Measurements from ENCODE around the gene UPK3A. TPM values are rescaled to one million over a fixed set of nuclear protein-coding genes. Genes with fewer than 3 reads are reported as not detected.

UPK3A gene
- total RNA-seq, 3 donors from 2014 or later, result not detected

DNA sequence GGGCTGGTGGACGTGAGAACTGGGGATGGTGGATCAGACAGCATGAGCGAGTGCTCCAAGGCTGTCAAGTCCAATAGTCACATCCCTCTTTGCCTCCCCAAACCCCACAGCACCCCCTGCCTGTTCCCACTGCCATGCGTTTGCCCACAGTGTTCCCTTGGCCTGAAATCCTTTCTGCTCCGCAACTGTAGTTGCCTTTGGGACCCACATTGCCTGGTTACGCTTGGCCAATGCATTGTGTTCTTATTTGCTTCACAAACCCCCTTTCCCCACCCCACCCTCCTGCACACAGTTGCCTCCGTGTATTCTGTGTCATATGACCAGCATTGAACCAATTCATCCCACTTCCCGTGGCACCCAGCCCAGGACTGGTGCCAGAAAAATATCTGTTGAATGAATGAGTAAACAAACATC is 42.0 kb upstream of the UPK3A start:
- H3K4me1 ChIP-seq, result no peaks in the 10 kb centered on the region
- no peaks in the 10 kb centered on the region for H3K36me3 ChIP-seq
- H3K27me3 ChIP-seq, result no peaks in the 10 kb centered on the region
- intact Hi-C loops (cut with DNase I; ENCODE audit: low total_unique reads), result no loop called here
- DNase-seq (ENCODE audit: low spot score in 2 of 2), result peak; percentile 58 to 84
- TF ChIP-seq POLR2A (IDR thresholded peaks at IDR 0.05), result no peak
- no peak for TF ChIP-seq POLR2AphosphoS5 (IDR thresholded peaks at IDR 0.05)
- TF ChIP-seq, protein P1, sequence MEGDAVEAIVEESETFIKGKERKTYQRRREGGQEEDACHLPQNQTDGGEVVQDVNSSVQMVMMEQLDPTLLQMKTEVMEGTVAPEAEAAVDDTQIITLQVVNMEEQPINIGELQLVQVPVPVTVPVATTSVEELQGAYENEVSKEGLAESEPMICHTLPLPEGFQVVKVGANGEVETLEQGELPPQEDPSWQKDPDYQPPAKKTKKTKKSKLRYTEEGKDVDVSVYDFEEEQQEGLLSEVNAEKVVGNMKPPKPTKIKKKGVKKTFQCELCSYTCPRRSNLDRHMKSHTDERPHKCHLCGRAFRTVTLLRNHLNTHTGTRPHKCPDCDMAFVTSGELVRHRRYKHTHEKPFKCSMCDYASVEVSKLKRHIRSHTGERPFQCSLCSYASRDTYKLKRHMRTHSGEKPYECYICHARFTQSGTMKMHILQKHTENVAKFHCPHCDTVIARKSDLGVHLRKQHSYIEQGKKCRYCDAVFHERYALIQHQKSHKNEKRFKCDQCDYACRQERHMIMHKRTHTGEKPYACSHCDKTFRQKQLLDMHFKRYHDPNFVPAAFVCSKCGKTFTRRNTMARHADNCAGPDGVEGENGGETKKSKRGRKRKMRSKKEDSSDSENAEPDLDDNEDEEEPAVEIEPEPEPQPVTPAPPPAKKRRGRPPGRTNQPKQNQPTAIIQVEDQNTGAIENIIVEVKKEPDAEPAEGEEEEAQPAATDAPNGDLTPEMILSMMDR (IDR thresholded peaks at IDR 0.05), result no peak
- no peaks in the 10 kb centered on the region for H3K9me3 ChIP-seq
- peak overlapping the region in 1 of 2 donors; percentile 45 for H3K27ac ChIP-seq
- no peak overlapping the region for H3K4me3 ChIP-seq

DNA sequence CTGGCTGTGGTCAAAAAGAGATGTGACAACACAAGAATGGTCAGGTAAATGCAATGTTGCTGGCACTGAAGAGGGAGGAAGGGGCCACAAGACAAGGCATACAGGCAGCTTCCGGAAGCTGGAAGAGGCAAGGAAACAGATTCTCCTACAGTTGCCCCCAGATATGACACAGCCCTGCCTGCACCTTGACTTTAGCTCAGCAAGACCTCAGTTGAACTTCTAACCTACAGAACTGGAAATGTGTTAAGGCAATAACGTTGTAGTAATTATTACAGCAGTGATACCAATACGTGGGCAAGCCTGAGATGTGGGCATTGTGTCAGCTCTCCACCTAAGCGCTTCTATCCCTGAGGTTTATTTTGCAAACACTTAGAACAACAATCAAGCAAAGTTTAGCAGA is 39.8 kb upstream of the UPK3A start:
- TF ChIP-seq POLR2A (IDR thresholded peaks at IDR 0.05) (no peak), POLR2AphosphoS5 (IDR thresholded peaks at IDR 0.05) (no peak)
- TF ChIP-seq, protein P1 (IDR thresholded peaks at IDR 0.05), result no peak
- Histone ChIP-seq H3K36me3 (no peaks in the 10 kb centered on the region), H3K9me3 (no peaks in the 10 kb centered on the region), H3K4me1 (no peaks in the 10 kb centered on the region), H3K27ac (no peak overlapping the region), H3K4me3 (no peak overlapping the region), H3K27me3 (no peaks in the 10 kb centered on the region)
- intact Hi-C loops (cut with DNase I; ENCODE audit: low total_unique reads), result no loop called here
- no peak for DNase-seq (ENCODE audit: low spot score in 2 of 2)

DNA sequence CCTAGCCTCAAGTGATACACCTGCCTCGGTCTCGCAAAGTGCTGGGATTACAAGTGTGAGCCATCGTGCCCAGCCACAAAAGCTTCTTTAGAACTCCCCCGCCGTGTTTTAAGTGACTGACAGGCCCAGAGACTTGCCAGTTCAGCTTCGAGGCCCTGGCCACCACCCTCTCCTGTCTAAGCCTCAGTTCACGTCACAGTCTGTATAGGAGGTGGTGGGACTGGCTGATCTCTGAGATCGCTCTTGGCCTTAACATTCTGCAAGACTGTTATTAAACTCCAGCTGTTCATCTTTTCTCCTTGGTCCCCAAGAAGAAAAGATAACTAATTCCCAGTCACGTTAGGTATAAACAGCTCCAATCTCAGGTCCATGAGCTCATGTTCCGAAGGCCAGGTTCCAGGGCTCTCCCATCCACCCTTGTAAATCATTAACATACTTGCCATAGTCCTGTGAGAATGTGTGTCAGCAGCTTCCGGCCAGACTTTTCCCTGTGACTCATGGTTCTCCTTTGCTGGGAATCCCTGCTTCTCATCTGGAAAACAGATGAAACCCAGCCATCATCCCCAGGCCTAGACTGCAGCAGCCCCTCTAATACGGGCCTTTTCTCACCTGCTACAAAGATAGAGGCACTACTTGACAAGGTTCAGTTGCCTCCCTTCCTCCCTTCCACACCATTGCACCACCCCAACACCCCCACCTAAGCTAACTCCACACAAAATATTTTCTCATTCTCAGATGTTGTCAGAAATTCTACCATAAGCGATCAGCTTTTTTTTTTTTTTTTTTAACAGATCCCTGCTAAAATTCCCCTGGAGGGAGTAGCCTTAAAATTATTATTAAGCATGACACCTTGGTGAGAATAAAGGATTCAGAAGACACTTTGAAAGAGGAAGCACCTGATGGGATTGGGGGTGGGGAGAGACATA is 38.4 kb upstream of the UPK3A start:
- intact Hi-C loops (cut with DNase I; ENCODE audit: low total_unique reads), result no loop called here

DNA sequence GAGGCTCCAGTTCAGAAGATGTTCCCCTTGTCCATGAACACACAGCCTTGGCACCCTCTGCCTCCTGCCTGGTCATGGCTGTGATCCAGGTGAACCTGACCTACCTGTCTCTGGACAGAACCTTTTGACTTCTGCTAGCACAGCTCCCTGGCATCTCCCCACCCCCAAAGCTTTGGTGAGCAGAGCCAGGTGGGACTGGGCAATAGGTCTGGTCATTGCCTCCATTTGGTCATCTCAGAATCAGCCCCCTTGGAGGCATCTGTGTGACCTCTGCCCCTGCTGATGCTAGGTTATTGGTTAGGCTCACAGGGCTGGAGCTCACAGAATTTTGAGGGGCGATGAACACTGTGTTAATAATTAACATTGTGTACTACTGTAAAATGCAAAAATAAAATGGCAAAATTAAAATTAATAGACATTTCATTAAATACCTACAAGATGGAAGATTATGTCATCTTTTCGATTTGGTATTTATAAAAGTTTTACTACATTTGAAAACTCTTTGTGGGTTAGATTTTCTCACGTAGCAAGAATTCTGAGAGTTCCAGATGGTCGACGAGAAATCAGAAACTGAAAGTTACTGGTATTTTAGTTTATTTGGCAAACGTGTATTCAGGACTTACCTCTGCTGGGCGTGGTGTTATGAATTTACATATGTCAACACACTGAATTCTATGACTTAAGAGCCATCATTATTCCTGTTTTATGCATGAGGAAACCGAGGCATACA is 35.8 kb upstream of the UPK3A start:
- intact Hi-C loops (cut with DNase I; ENCODE audit: low total_unique reads), result no loop called here
- Histone ChIP-seq H3K36me3 (no peaks in the 10 kb centered on the region), H3K4me3 (no peak overlapping the region), H3K27ac (no peak overlapping the region), H3K9me3 (no peaks in the 10 kb centered on the region), H3K4me1 (no peaks in the 10 kb centered on the region), H3K27me3 (no peaks in the 10 kb centered on the region)
- no peak for DNase-seq (ENCODE audit: low spot score in 2 of 2)
- TF ChIP-seq POLR2A (IDR thresholded peaks at IDR 0.05) (no peak), POLR2AphosphoS5 (IDR thresholded peaks at IDR 0.05) (no peak)
- TF ChIP-seq, protein P1 (IDR thresholded peaks at IDR 0.05), result no peak

More for the DNA sequence above, 38.4 kb upstream of the UPK3A start:
- no peak for DNase-seq (ENCODE audit: low spot score in 2 of 2)
- Histone ChIP-seq H3K4me3 (no peak overlapping the region), H3K36me3 (no peaks in the 10 kb centered on the region), H3K4me1 (no peaks in the 10 kb centered on the region), H3K27ac (peak overlapping the region; percentile 62 to 87), H3K9me3 (no peaks in the 10 kb centered on the region), H3K27me3 (no peaks in the 10 kb centered on the region)
- TF ChIP-seq POLR2AphosphoS5 (IDR thresholded peaks at IDR 0.05) (peak in 2 of 3 donors; percentile 19 to 43), POLR2A (IDR thresholded peaks at IDR 0.05) (no peak)

DNA sequence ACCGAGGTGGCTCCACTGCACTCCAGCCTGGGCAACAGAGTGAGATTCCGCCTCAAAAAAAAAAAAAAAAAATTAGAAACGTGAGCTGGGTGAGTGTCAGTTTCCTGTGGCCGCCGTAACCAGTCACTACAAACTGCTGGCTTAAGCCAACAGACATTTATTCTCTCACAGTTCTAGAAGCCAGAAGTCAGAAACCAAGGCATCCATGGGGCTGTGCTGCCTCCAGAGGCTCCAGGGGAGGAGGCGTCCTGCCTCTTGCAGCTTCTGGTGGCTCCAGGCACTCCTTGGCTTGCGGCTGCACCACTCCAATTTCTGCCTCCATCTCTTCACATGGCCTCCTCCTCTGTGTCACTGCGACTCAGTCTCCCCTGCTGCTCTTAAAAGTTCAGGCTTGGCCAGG is 32.9 kb upstream of the UPK3A start:
- H3K9me3 ChIP-seq, result no peaks in the 10 kb centered on the region
- no peaks in the 10 kb centered on the region for H3K27me3 ChIP-seq
- no peak overlapping the region for H3K27ac ChIP-seq
- DNase-seq (ENCODE audit: low spot score in 2 of 2), result no peak
- no peaks in the 10 kb centered on the region for H3K36me3 ChIP-seq
- TF ChIP-seq POLR2AphosphoS5 (IDR thresholded peaks at IDR 0.05) (no peak), POLR2A (IDR thresholded peaks at IDR 0.05) (no peak)
- TF ChIP-seq, protein P1 (IDR thresholded peaks at IDR 0.05), result no peak
- no peak overlapping the region for H3K4me3 ChIP-seq
- H3K4me1 ChIP-seq, result no peaks in the 10 kb centered on the region
- intact Hi-C loops (cut with DNase I; ENCODE audit: low total_unique reads), result no loop called here

Data from breast epithelium (tissue), 4 donors.